HT-29 (cell line): ENCODE data around the gene CACNA1A. TPM values are rescaled to one million over a fixed set of nuclear protein-coding genes. Genes with fewer than 3 reads are reported as not detected.
"Not testable (repeated sequence)": the region's sequence is repeated elsewhere in the genome, so short reads cannot be mapped to it uniquely, and the experiment has no call there.

Experiments used
- DNase-seq: peaks from one replicate; pipeline ENCODE4 v3.0.0-alpha.2; 2015; ENCODE audit warnings: low spot score
- total RNA-seq: library from RNA; depleted of rRNA; stranded (reverse); fragments of >200 nt; shearing (Covaris generic); gene quantifications from 2 replicates; pipeline ENCODE4 v1.2.3, GENCODE V29; 2014

CACNA1A gene
- total RNA-seq, 1 experiment from 2014 or later: 0.10 TPM

- DNase-seq: no peak
These were observed 224.6 kb downstream of the CACNA1A start for GRCh38 chr19:13281567-13282291.

- DNase-seq: peak; percentile 88
These were observed 229.0 kb downstream of the CACNA1A start for GRCh38 chr19:13277104-13277809.

- no peak for DNase-seq
These were observed 231.1 kb downstream of the CACNA1A start for GRCh38 chr19:13275016-13275722.

- DNase-seq: no peak
These were observed 235.7 kb downstream of the CACNA1A start for GRCh38 chr19:13270514-13271105.

GRCh38 chr19:13269348-13269747 lies 236.9 kb downstream of the CACNA1A start:
- no peak for DNase-seq

GRCh38 chr19:13267889-13268288 lies 238.4 kb downstream of the CACNA1A start:
- DNase-seq: no peak

- DNase-seq: no peak
These were observed 239.1 kb downstream of the CACNA1A start for GRCh38 chr19:13267131-13267530.

GRCh38 chr19:13262450-13262849 lies 243.8 kb downstream of the CACNA1A start:
- peak; percentile 73 for DNase-seq

- peak; percentile 82 for DNase-seq
These were observed 245.2 kb downstream of the CACNA1A start for GRCh38 chr19:13260883-13261653.

GRCh38 chr19:13256918-13257317 lies 249.4 kb downstream of the CACNA1A start:
- no peak for DNase-seq

GRCh38 chr19:13256398-13256797 lies 249.9 kb downstream of the CACNA1A start:
- DNase-seq: not testable (repeated sequence)

- DNase-seq: no peak
These were observed 250.6 kb downstream of the CACNA1A start for GRCh38 chr19:13255719-13256059.

GRCh38 chr19:13255041-13255718 lies 251.1 kb downstream of the CACNA1A start:
- DNase-seq: no peak

- no peak for DNase-seq
These were observed 253.5 kb downstream of the CACNA1A start for GRCh38 chr19:13252569-13253335.

GRCh38 chr19:13244920-13245319 lies 261.4 kb downstream of the CACNA1A start:
- DNase-seq: no peak

GRCh38 chr19:13241231-13242104 lies 264.8 kb downstream of the CACNA1A start:
- no peak for DNase-seq

- DNase-seq: no peak
These were observed 265.8 kb downstream of the CACNA1A start for GRCh38 chr19:13240312-13241022.

- no peak for DNase-seq
These were observed 267.3 kb downstream of the CACNA1A start for GRCh38 chr19:13238891-13239534.
